IgD-negative memory B cell (primary cell): Measurements from ENCODE around the gene SPP1. TPM values are rescaled to one million over a fixed set of nuclear protein-coding genes. Genes with fewer than 3 reads are reported as not detected.
"Not testable (repeated sequence)": the region's sequence is repeated elsewhere in the genome, so short reads cannot be mapped to it uniquely, and the experiment has no call there.

Source experiments
- H3K27ac Mint-ChIP-seq, 3 donors: one replicate each; pipeline ENCODE4 v1.8.0; 2020 to 2022; ENCODE audit warnings: mild to moderate bottlenecking in 3 of 3, mixed read lengths in 3 of 3, moderate library complexity in 1 of 3
- H3K27me3 Mint-ChIP-seq: one replicate; pipeline ENCODE4 v1.8.0; 2021; ENCODE audit warnings: mixed read lengths
- H3K36me3 Mint-ChIP-seq: one replicate; pipeline ENCODE4 v1.8.0; 2020; ENCODE audit warnings: mild to moderate bottlenecking, mixed read lengths
- H3K4me1 Mint-ChIP-seq, 3 donors: one replicate each; pipeline ENCODE4 v1.8.0; 2020 to 2022; ENCODE audit warnings: mixed read lengths in 3 of 3, mild to moderate bottlenecking in 1 of 3
- H3K4me3 Mint-ChIP-seq, 4 donors: one replicate each; pipeline ENCODE4 v1.8.0; 2020 to 2022; ENCODE audit warnings: mild to moderate bottlenecking in 4 of 4, mixed read lengths in 4 of 4, moderate library complexity in 3 of 4
- H3K9me3 Mint-ChIP-seq, 3 donors: one replicate each; pipeline ENCODE4 v1.8.0; 2020 to 2021; ENCODE audit warnings: mixed read lengths in 3 of 3, mild to moderate bottlenecking in 1 of 3
- polyA plus RNA-seq: library from polyadenylated mRNA; unstranded; fragments of 300-500 nt; fragmentation: Illumina TruSeq; gene quantifications from one replicate; pipeline ENCODE4 v1.2.3, GENCODE V29; 2021

SPP1 gene
- polyA plus RNA-seq, 1 donor from 2014 or later: not detected

GRCh38 chr4:87995435-87995834 is 19.9 kb downstream of the SPP1 start:
- Mint-ChIP-seq H3K4me1 (peaks cover 0 to 3% (median 0%) of the 10 kb centered on the region in 3 donors), H3K27ac (no peak overlapping the region), H3K4me3 (no peak overlapping the region), H3K27me3 (peaks cover 2% of the 10 kb centered on the region), H3K36me3 (no peaks in the 10 kb centered on the region), H3K9me3 (peaks cover 0 to 2% (median 0%) of the 10 kb centered on the region in 3 donors)

GRCh38 chr4:87999191-87999691 is 23.7 kb downstream of the SPP1 start:
- H3K27me3 Mint-ChIP-seq, H3K36me3 Mint-ChIP-seq, H3K4me3 Mint-ChIP-seq, H3K9me3 Mint-ChIP-seq, H3K4me1 Mint-ChIP-seq, H3K27ac Mint-ChIP-seq: not testable (repeated sequence)

GRCh38 chr4:88001871-88002270 is 26.4 kb downstream of the SPP1 start:
- Mint-ChIP-seq H3K4me3 (no peak overlapping the region), H3K27me3 (peaks cover 3% of the 10 kb centered on the region), H3K9me3 (no peaks in the 10 kb centered on the region), H3K4me1 (peaks cover 2 to 4% (median 2%) of the 10 kb centered on the region in 3 donors), H3K27ac (no peak overlapping the region), H3K36me3 (no peaks in the 10 kb centered on the region)

GRCh38 chr4:88002786-88003185 is 27.3 kb downstream of the SPP1 start:
- Mint-ChIP-seq H3K27ac (no peak overlapping the region), H3K4me3 (no peak overlapping the region), H3K36me3 (no peaks in the 10 kb centered on the region), H3K27me3 (peaks cover 6% of the 10 kb centered on the region), H3K9me3 (no peaks in the 10 kb centered on the region), H3K4me1 (peaks cover 2 to 7% (median 4%) of the 10 kb centered on the region in 3 donors)

- no peak overlapping the region for H3K4me3 Mint-ChIP-seq
- no peaks in the 10 kb centered on the region for H3K9me3 Mint-ChIP-seq
- peaks cover 2 to 7% (median 5%) of the 10 kb centered on the region in 3 donors for H3K4me1 Mint-ChIP-seq
- H3K27ac Mint-ChIP-seq: no peak overlapping the region
- no peaks in the 10 kb centered on the region for H3K36me3 Mint-ChIP-seq
- H3K27me3 Mint-ChIP-seq: peaks cover 6% of the 10 kb centered on the region
Measured at GRCh38 chr4:88003261-88003660, 27.7 kb downstream of the SPP1 start.

GRCh38 chr4:88005076-88005475 is 29.6 kb downstream of the SPP1 start:
- Mint-ChIP-seq H3K36me3 (no peaks in the 10 kb centered on the region), H3K27me3 (peaks cover 11% of the 10 kb centered on the region)

GRCh38 chr4:88005946-88006345 is 30.4 kb downstream of the SPP1 start:
- Mint-ChIP-seq H3K4me3 (peak overlapping the region in 3 of 4 donors; percentile 82 to 94 (median 84)), H3K27me3 (peaks cover 11% of the 10 kb centered on the region), H3K4me1 (peaks cover 6 to 19% (median 16%) of the 10 kb centered on the region in 3 donors), H3K9me3 (no peaks in the 10 kb centered on the region), H3K36me3 (no peaks in the 10 kb centered on the region), H3K27ac (no peak overlapping the region)

More at GRCh38 chr4:88005076-88005475, 29.6 kb downstream of the SPP1 start:
- H3K27ac Mint-ChIP-seq: no peak overlapping the region
- no peaks in the 10 kb centered on the region for H3K9me3 Mint-ChIP-seq
- H3K4me3 Mint-ChIP-seq: peak overlapping the region in 1 of 4 donors; percentile 82
- H3K4me1 Mint-ChIP-seq: peaks cover 6 to 15% (median 10%) of the 10 kb centered on the region in 3 donors

GRCh38 chr4:88006956-88007303 is 31.4 kb downstream of the SPP1 start:
- Mint-ChIP-seq H3K4me1 (peaks cover 9 to 19% (median 18%) of the 10 kb centered on the region in 3 donors), H3K27ac (peak overlapping the region in 1 of 3 donors; percentile 8), H3K36me3 (no peaks in the 10 kb centered on the region), H3K27me3 (peaks cover 11% of the 10 kb centered on the region), H3K9me3 (no peaks in the 10 kb centered on the region), H3K4me3 (peak overlapping the region; percentile 82 to 94 (median 88))

- no peaks in the 10 kb centered on the region for H3K9me3 Mint-ChIP-seq
- H3K27me3 Mint-ChIP-seq: peaks cover 11% of the 10 kb centered on the region
- H3K27ac Mint-ChIP-seq: peak within 1 kb of the TSS in 2 of 3 donors; percentile 8 to 19
- peaks cover 9 to 23% (median 20%) of the 10 kb centered on the region in 3 donors for H3K4me1 Mint-ChIP-seq
- no peaks in the 10 kb centered on the region for H3K36me3 Mint-ChIP-seq
- H3K4me3 Mint-ChIP-seq: peak within 1 kb of the TSS; percentile 91 to 96 (median 93)
Measured at GRCh38 chr4:88007304-88008121, 32.0 kb downstream of the SPP1 start, which contains the start of gene PKD2. Gene PKD2 (plus strand): TSS chr4:88007635. CDS start chr4:88007734, 99 bp downstream.

- Mint-ChIP-seq H3K9me3 (no peaks in the 10 kb centered on the region), H3K36me3 (no peaks in the 10 kb centered on the region), H3K27me3 (peaks cover 11% of the 10 kb centered on the region), H3K4me1 (peaks cover 12 to 30% (median 27%) of the 10 kb centered on the region in 3 donors), H3K4me3 (peak overlapping the region; percentile 91 to 96 (median 93)), H3K27ac (peak overlapping the region in 1 of 3 donors; percentile 19)
Measured at GRCh38 chr4:88008122-88008742, 32.7 kb downstream of the SPP1 start.

- no peaks in the 10 kb centered on the region for H3K36me3 Mint-ChIP-seq
- H3K4me3 Mint-ChIP-seq: peak overlapping the region; percentile 91 to 96 (median 93)
- no peak overlapping the region for H3K27ac Mint-ChIP-seq
- H3K27me3 Mint-ChIP-seq: peaks cover 11% of the 10 kb centered on the region
- H3K4me1 Mint-ChIP-seq: peaks cover 12 to 30% (median 27%) of the 10 kb centered on the region in 3 donors
- no peaks in the 10 kb centered on the region for H3K9me3 Mint-ChIP-seq
Measured at GRCh38 chr4:88008743-88009171, 33.2 kb downstream of the SPP1 start.

GRCh38 chr4:88009871-88010270 is 34.4 kb downstream of the SPP1 start:
- H3K27me3 Mint-ChIP-seq: peaks cover 11% of the 10 kb centered on the region
- H3K4me3 Mint-ChIP-seq: no peak overlapping the region
- H3K36me3 Mint-ChIP-seq: no peaks in the 10 kb centered on the region
- H3K9me3 Mint-ChIP-seq: no peaks in the 10 kb centered on the region
- no peak overlapping the region for H3K27ac Mint-ChIP-seq
- H3K4me1 Mint-ChIP-seq: peaks cover 12 to 30% (median 27%) of the 10 kb centered on the region in 3 donors

GRCh38 chr4:88010966-88011365 is 35.5 kb downstream of the SPP1 start:
- H3K36me3 Mint-ChIP-seq: no peaks in the 10 kb centered on the region
- no peak overlapping the region for H3K27ac Mint-ChIP-seq
- no peaks in the 10 kb centered on the region for H3K9me3 Mint-ChIP-seq
- H3K4me1 Mint-ChIP-seq: peaks cover 12 to 30% (median 27%) of the 10 kb centered on the region in 3 donors
- H3K27me3 Mint-ChIP-seq: peaks cover 11% of the 10 kb centered on the region
- peak overlapping the region in 2 of 4 donors; percentile 1 to 34 for H3K4me3 Mint-ChIP-seq

- peak overlapping the region in 1 of 4 donors; percentile 40 for H3K4me3 Mint-ChIP-seq
- no peaks in the 10 kb centered on the region for H3K9me3 Mint-ChIP-seq
- H3K36me3 Mint-ChIP-seq: no peaks in the 10 kb centered on the region
- H3K27ac Mint-ChIP-seq: no peak overlapping the region
- peaks cover 10 to 26% (median 20%) of the 10 kb centered on the region in 3 donors for H3K4me1 Mint-ChIP-seq
- peaks cover 5% of the 10 kb centered on the region for H3K27me3 Mint-ChIP-seq
Measured at GRCh38 chr4:88012647-88013046, 37.1 kb downstream of the SPP1 start.

GRCh38 chr4:88014386-88014905 is 38.9 kb downstream of the SPP1 start:
- no peak overlapping the region for H3K4me3 Mint-ChIP-seq
- H3K27me3 Mint-ChIP-seq: no peaks in the 10 kb centered on the region
- H3K9me3 Mint-ChIP-seq: no peaks in the 10 kb centered on the region
- peaks cover 6 to 20% (median 11%) of the 10 kb centered on the region in 3 donors for H3K4me1 Mint-ChIP-seq
- peaks cover 2% of the 10 kb centered on the region for H3K36me3 Mint-ChIP-seq
- no peak overlapping the region for H3K27ac Mint-ChIP-seq
